D721Med (cell line): ENCODE measurements around the gene FECH.

Source experiments
- DNase-seq: peaks from one replicate; pipeline ENCODE4 v3.0.0; 2011; ENCODE audit warnings: low spot score; ENCODE audit not compliant: insufficient read length
- FAIRE-seq: peaks from 2 replicates; lab custom pipeline; 2011; peaks lifted over from hg19 to GRCh38; lab: Jason Lieb, UNC
- CTCF ChIP-seq: IDR thresholded peaks from 2 replicates; pipeline ENCODE4 v1.5.1; 2012; ENCODE audit warnings: mild to moderate bottlenecking, control low read depth; ENCODE audit not compliant: insufficient read depth; ENCODE audit errors: missing control alignments

FECH gene

GRCh38 chr18:57561261-57561660 is 25.2 kb downstream of the FECH start:
- TF ChIP-seq CTCF, result no peak
- FAIRE-seq (no peak), DNase-seq (no peak)

- no peak for FAIRE-seq
Measured at GRCh38 chr18:57559314-57559713, 27.2 kb downstream of the FECH start.

GRCh38 chr18:57555134-57555533 is 31.4 kb downstream of the FECH start:
- FAIRE-seq, result peak; percentile 89
- TF ChIP-seq CTCF, result no peak
- no peak for DNase-seq

More at GRCh38 chr18:57559314-57559713, 27.2 kb downstream of the FECH start:
- TF ChIP-seq CTCF, result no peak
- DNase-seq, result no peak

- DNase-seq, result no peak
- no peak for FAIRE-seq
- TF ChIP-seq CTCF, result no peak
Measured at GRCh38 chr18:57550510-57550909, 36.0 kb downstream of the FECH start.

- no peak for DNase-seq
- no peak for FAIRE-seq
- TF ChIP-seq CTCF, result no peak
Measured at GRCh38 chr18:57547260-57547659, 39.2 kb downstream of the FECH start.

GRCh38 chr18:57544936-57545660 is 41.4 kb downstream of the FECH start:
- DNase-seq (no peak), FAIRE-seq (no peak)
- TF ChIP-seq CTCF, result no peak

GRCh38 chr18:57543560-57543959 is 42.9 kb downstream of the FECH start:
- no peak for FAIRE-seq
- no peak for TF ChIP-seq CTCF
- DNase-seq, result no peak
